HG03571 (cell line): ENCODE data around the gene DEK.
"Not testable (repeated sequence)": the region's sequence is repeated elsewhere in the genome, so short reads cannot be mapped to it uniquely, and the experiment has no call there.

Source experiments
- ATAC-seq: cut with Tn5 transposase; IDR thresholded peaks from one replicate; pipeline ENCODE4 v1.9.1; 2021; ENCODE audit not compliant: unreplicated experiment

DEK gene

GRCh38 chr6:18264219-18264922, at the start of gene DEK:
DEK (minus strand) TSS chr6:18264530; CDS start chr6:18263987, 543 bp downstream.
- peak; percentile 39 for ATAC-seq

- ATAC-seq, result no peak
Measured at GRCh38 chr6:18312368-18312767, 48.0 kb upstream of the DEK start.

- not testable (repeated sequence) for ATAC-seq
Measured at GRCh38 chr6:18310010-18310409, 45.7 kb upstream of the DEK start.

GRCh38 chr6:18309046-18309445, 44.7 kb upstream of the DEK start:
- no peak for ATAC-seq

GRCh38 chr6:18308070-18308735, 43.9 kb upstream of the DEK start:
- no peak for ATAC-seq

- ATAC-seq, result no peak
Measured at GRCh38 chr6:18306977-18307376, 42.6 kb upstream of the DEK start.

- no peak for ATAC-seq
Measured at GRCh38 chr6:18302561-18303439, 38.5 kb upstream of the DEK start.

- ATAC-seq, result no peak
Measured at GRCh38 chr6:18293076-18293904, 29.0 kb upstream of the DEK start.

GRCh38 chr6:18289283-18289682, 25.0 kb upstream of the DEK start:
- ATAC-seq, result no peak

- no peak for ATAC-seq
Measured at GRCh38 chr6:18284261-18284660, 19.9 kb upstream of the DEK start.

GRCh38 chr6:18281564-18281963, 17.2 kb upstream of the DEK start:
- ATAC-seq, result no peak

GRCh38 chr6:18280084-18280483, 15.8 kb upstream of the DEK start:
- ATAC-seq, result no peak

- ATAC-seq, result no peak
Measured at GRCh38 chr6:18279422-18279821, 15.1 kb upstream of the DEK start.

GRCh38 chr6:18277237-18278006, 13.1 kb upstream of the DEK start:
- no peak for ATAC-seq

- ATAC-seq, result no peak
Measured at GRCh38 chr6:18276610-18277236, 12.4 kb upstream of the DEK start.

- no peak for ATAC-seq
Measured at GRCh38 chr6:18270216-18270615, 5.9 kb upstream of the DEK start.

GRCh38 chr6:18269717-18270116, 5.4 kb upstream of the DEK start:
- no peak for ATAC-seq

- ATAC-seq, result no peak
Measured at GRCh38 chr6:18269253-18269652, 4.9 kb upstream of the DEK start.

- ATAC-seq, result no peak
Measured at GRCh38 chr6:18268066-18268465, 3.7 kb upstream of the DEK start.

GRCh38 chr6:18266523-18266912, 2.2 kb upstream of the DEK start:
- ATAC-seq, result no peak
